Measurements from ENCODE around the gene KLF6.

KLF6 gene

DNA sequence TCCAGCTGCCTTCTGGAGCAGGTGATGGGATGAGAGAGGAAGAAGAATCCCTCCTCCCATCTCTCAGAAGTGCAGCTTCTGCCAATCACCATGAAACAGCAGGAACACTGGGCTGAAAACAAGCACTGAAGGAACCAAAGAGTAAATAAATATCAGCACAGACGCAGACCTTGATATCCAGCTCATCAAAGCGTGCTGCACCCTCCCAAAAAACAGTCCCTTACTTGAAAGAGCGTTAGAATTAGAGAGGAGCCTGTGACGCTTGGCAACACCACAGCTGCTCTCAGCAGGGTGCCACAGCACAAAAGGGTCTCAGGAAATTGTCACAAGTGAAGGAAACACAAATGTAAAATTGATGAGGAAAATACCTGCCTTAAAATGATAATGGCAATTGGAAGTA is 39.5 kb downstream of the KLF6 start:
- no peaks in the 10 kb centered on the region for H3K79me2 ChIP-seq (ENCODE audit: control insufficient read depth, low read length)
- no peaks in the 10 kb centered on the region for H3K9me3 ChIP-seq (ENCODE audit: control insufficient read depth, insufficient read depth, low read length)
- no peaks in the 10 kb centered on the region for H3K27me3 ChIP-seq (ENCODE audit: control insufficient read depth, low read length)
- no peak overlapping the region for H3K4me3 ChIP-seq (ENCODE audit: low read length)
- H3K27ac ChIP-seq (ENCODE audit: low read depth, low read length) = no peak overlapping the region
- 0 out of 2 replicates have a peak, but pooled peaks cover 2% of the 10 kb centered on the region for H3K4me1 ChIP-seq (ENCODE audit: control insufficient read depth, low read length)
- no peaks in the 10 kb centered on the region for H3F3A ChIP-seq (ENCODE audit: control insufficient read depth, insufficient read depth)
- H3K36me3 ChIP-seq (ENCODE audit: control insufficient read depth, low read length) = no peaks in the 10 kb centered on the region
- H4K20me1 ChIP-seq (ENCODE audit: control insufficient read depth, insufficient read depth, low read depth, low read length) = no peaks in the 10 kb centered on the region
- TF ChIP-seq, protein P1, sequence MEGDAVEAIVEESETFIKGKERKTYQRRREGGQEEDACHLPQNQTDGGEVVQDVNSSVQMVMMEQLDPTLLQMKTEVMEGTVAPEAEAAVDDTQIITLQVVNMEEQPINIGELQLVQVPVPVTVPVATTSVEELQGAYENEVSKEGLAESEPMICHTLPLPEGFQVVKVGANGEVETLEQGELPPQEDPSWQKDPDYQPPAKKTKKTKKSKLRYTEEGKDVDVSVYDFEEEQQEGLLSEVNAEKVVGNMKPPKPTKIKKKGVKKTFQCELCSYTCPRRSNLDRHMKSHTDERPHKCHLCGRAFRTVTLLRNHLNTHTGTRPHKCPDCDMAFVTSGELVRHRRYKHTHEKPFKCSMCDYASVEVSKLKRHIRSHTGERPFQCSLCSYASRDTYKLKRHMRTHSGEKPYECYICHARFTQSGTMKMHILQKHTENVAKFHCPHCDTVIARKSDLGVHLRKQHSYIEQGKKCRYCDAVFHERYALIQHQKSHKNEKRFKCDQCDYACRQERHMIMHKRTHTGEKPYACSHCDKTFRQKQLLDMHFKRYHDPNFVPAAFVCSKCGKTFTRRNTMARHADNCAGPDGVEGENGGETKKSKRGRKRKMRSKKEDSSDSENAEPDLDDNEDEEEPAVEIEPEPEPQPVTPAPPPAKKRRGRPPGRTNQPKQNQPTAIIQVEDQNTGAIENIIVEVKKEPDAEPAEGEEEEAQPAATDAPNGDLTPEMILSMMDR (IDR thresholded peaks at IDR 0.05; ENCODE audit: low read depth, low read length, poor library complexity, severe bottlenecking) = no peak
- no peak for TF ChIP-seq EZH2phosphoT487 (IDR thresholded peaks at IDR 0.05; ENCODE audit: borderline replicate concordance, low read length)
- H3K4me2 ChIP-seq (ENCODE audit: low read length) = no peak overlapping the region
- H3K9me2 ChIP-seq (replicated peaks; ENCODE audit: control insufficient read depth, low read length) = no peaks in the 10 kb centered on the region

DNA sequence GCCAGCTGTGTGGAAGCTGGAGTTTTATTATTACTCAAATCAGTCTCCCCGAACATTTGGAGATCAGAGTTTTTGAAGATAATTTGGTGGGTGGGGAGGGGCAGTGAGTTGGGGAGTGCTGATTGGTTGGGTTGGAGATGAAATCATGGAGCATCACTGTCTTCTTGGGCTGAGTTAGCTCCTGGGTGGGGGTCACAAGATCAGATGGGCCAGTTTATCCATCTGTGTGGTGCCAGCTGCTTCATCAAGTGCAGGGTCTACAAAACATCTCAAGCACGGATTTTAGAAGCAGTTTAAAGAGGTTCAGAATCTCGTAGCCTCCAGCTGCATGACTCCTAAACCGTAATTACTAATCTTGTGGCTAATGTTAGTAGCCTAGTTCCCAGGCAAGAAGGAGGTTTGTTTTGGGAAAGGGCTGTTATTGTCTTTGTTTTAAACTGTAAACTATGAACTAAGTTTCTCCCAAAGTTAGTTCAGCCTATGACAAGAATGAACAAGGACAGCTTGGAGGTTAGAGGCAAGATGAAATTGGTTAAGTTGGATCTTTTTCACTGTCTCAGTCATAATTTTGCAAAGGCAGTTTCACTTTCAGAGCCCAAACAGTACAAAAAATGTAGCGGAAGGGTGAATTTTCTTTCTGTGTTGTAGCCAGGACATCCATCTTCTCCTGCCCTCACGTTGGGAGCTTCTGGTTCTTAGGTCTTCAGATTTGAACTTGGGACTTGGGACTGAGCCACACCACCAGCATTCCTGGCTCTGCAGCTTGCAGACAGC is 43.1 kb downstream of the KLF6 start:
- Histone ChIP-seq H3K4me3 (ENCODE audit: low read length) (no peak overlapping the region), H3K27ac (ENCODE audit: low read depth, low read length) (no peak overlapping the region)

DNA sequence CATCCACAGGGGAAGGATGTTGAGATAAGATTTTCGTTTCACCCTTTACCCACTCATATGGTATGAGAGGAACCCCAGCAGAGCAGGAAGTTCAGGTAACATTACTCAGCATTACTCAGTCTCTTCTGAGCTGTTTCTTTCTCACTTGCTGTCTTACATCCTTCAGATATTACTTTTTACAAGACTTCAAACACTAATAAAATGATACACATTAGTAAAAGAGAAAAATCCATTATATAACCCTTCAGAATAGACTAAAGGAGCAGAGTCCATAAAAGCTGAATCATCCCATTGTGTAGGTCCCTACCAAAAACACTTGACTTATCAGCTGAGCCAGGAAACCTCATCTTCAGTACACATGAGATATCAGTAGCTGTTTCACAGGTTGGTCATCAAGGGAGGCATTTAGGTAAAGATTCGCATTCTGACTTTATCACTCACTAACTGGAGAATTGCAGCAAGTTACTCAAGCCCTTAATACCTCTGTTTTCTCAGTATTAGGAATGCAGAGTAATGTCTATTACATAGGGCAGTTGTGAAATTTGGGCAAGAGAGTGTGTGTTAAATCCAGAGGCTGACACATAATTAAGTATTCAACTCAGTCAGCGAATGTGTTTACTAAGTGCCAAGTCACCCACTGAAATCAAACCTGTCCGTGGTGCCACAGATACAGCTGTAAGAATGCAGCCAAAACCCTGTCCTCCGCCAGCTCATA is 44.7 kb downstream of the KLF6 start:
- no peaks in the 10 kb centered on the region for H3K27me3 ChIP-seq (ENCODE audit: control insufficient read depth, low read length)
- no peak overlapping the region for H3K4me2 ChIP-seq (ENCODE audit: low read length)
- no peaks in the 10 kb centered on the region for H4K20me1 ChIP-seq (ENCODE audit: control insufficient read depth, insufficient read depth, low read depth, low read length)
- H3K4me1 ChIP-seq (ENCODE audit: control insufficient read depth, low read length) = no peaks in the 10 kb centered on the region
- H3K79me2 ChIP-seq (ENCODE audit: control insufficient read depth, low read length) = no peaks in the 10 kb centered on the region
- TF ChIP-seq EZH2phosphoT487 (IDR thresholded peaks at IDR 0.05; ENCODE audit: borderline replicate concordance, low read length) = no peak
- TF ChIP-seq, protein P1 (IDR thresholded peaks at IDR 0.05; ENCODE audit: low read depth, low read length, poor library complexity, severe bottlenecking) = no peak
- H3K27ac ChIP-seq (ENCODE audit: low read depth, low read length) = no peak overlapping the region
- no peaks in the 10 kb centered on the region for H3F3A ChIP-seq (ENCODE audit: control insufficient read depth, insufficient read depth)
- H3K9me2 ChIP-seq (replicated peaks; ENCODE audit: control insufficient read depth, low read length) = no peaks in the 10 kb centered on the region
- H3K36me3 ChIP-seq (ENCODE audit: control insufficient read depth, low read length) = no peaks in the 10 kb centered on the region
- no peaks in the 10 kb centered on the region for H3K9me3 ChIP-seq (ENCODE audit: control insufficient read depth, insufficient read depth, low read length)
- H3K4me3 ChIP-seq (ENCODE audit: low read length) = no peak overlapping the region

More for the DNA sequence above, 43.1 kb downstream of the KLF6 start:
- Histone ChIP-seq H4K20me1 (ENCODE audit: control insufficient read depth, insufficient read depth, low read depth, low read length) (no peaks in the 10 kb centered on the region), H3K36me3 (ENCODE audit: control insufficient read depth, low read length) (no peaks in the 10 kb centered on the region), H3K79me2 (ENCODE audit: control insufficient read depth, low read length) (no peaks in the 10 kb centered on the region), H3K4me2 (ENCODE audit: low read length) (no peak overlapping the region), H3K9me2 (replicated peaks; ENCODE audit: control insufficient read depth, low read length) (no peaks in the 10 kb centered on the region), H3K27me3 (ENCODE audit: control insufficient read depth, low read length) (no peaks in the 10 kb centered on the region), H3K9me3 (ENCODE audit: control insufficient read depth, insufficient read depth, low read length) (no peaks in the 10 kb centered on the region), H3K4me1 (ENCODE audit: control insufficient read depth, low read length) (no peaks in the 10 kb centered on the region), H3F3A (ENCODE audit: control insufficient read depth, insufficient read depth) (no peaks in the 10 kb centered on the region)
- TF ChIP-seq, protein P1 (IDR thresholded peaks at IDR 0.05; ENCODE audit: low read depth, low read length, poor library complexity, severe bottlenecking) = no peak
- no peak for TF ChIP-seq EZH2phosphoT487 (IDR thresholded peaks at IDR 0.05; ENCODE audit: borderline replicate concordance, low read length)

All from DOHH2 (cell line).